Natural killer cell (primary cell): Measurements from ENCODE around the gene RILP. TPM values are rescaled to one million over a fixed set of nuclear protein-coding genes. Genes with fewer than 3 reads are reported as not detected.

Experiments used
- ATAC-seq, 3 donors: fragments of 150-1000 bp in 2 of 3; fragments of 200-7000 bp in 1 of 3; cut with Tn5 transposase; 1 replicate in 1 of 3; 2 replicates in 2 of 3; pipeline ENCODE4 v1.10.0; 2021; ENCODE audit warnings: mild to moderate bottlenecking in 2 of 3, moderate library complexity in 2 of 3
- DNase-seq, 2 donors: peaks; one replicate each; pipeline versions ENCODE4 v3.0.0 to v3.0.0-alpha.2; 2013 to 2021; ENCODE audit warnings: mixed read lengths in 1 of 2
- H3K27ac ChIP-seq: one replicate; pipeline ENCODE4 v1.5.1; 2013; ENCODE audit warnings: mild to moderate bottlenecking, low read length
- H3K27me3 ChIP-seq: one replicate; pipeline ENCODE4 v1.6.1; 2013; ENCODE audit warnings: low read length; ENCODE audit not compliant: control insufficient read depth, insufficient read depth
- H3K36me3 ChIP-seq: one replicate; pipeline ENCODE4 v1.6.1; 2013; ENCODE audit warnings: low read length; ENCODE audit not compliant: control insufficient read depth, insufficient read depth
- H3K4me1 ChIP-seq: one replicate; pipeline ENCODE4 v1.6.1; 2013; ENCODE audit warnings: low read length; ENCODE audit not compliant: control insufficient read depth, insufficient read depth
- H3K4me3 ChIP-seq: one replicate; pipeline ENCODE4 v1.5.1; 2013; ENCODE audit warnings: low read length
- H3K9me3 ChIP-seq: one replicate; pipeline ENCODE4 v1.6.1; 2013; ENCODE audit warnings: low read length; ENCODE audit not compliant: control insufficient read depth, insufficient read depth
- H3K27ac Mint-ChIP-seq, 2 donors: one replicate each; pipeline ENCODE4 v1.8.0; 2022; ENCODE audit warnings: mild to moderate bottlenecking in 2 of 2, mixed read lengths in 2 of 2, moderate library complexity in 1 of 2
- H3K27me3 Mint-ChIP-seq, 2 donors: one replicate each; pipeline ENCODE4 v1.8.0; 2022; ENCODE audit warnings: low read depth in 2 of 2, mixed read lengths in 2 of 2
- H3K36me3 Mint-ChIP-seq: one replicate; pipeline ENCODE4 v1.8.0; 2022; ENCODE audit warnings: mixed read lengths
- H3K4me1 Mint-ChIP-seq, 2 donors: one replicate each; pipeline ENCODE4 v1.8.0; 2022; ENCODE audit warnings: mixed read lengths in 2 of 2
- H3K4me3 Mint-ChIP-seq: one replicate; pipeline ENCODE4 v1.8.0; 2022; ENCODE audit warnings: mild to moderate bottlenecking, moderate library complexity, mixed read lengths
- H3K9me3 Mint-ChIP-seq, 2 donors: one replicate each; pipeline ENCODE4 v1.8.0; 2022; ENCODE audit warnings: mixed read lengths in 2 of 2
- CTCF ChIP-seq: fragments of 200-600 bp; IDR thresholded peaks from one replicate; pipeline ENCODE4 v1.8.0; 2022; ENCODE audit warnings: antibody characterized with exemption
- WGBS: methylation state at CpG from one replicate; pipeline ENCODE4 v1.1.7; 2013; ENCODE audit warnings: missing lambda C conversion rate; ENCODE audit not compliant: insufficient coverage; 5-methylcytosine and 5-hydroxymethylcytosine counted together
- intact Hi-C: fragments of 100-400 bp; cut with micrococcal nuclease; formaldehyde crosslinking; loops from one replicate; pipeline ENCODE4 v1.14.2; 2022
- total RNA-seq, 4 donors: library from RNA; stranded (reverse); fragments of 120-200 nt in 1 of 4; gene quantifications; one replicate each; pipeline versions ENCODE4 v1.2.3 to v1.2.4, GENCODE V29; 2013 to 2022

RILP gene
- total RNA-seq, 3 donors from 2014 or later (not counting 1 experiment from before 2014, with no cell fraction given) = 2.3 to 5.1 (median 4.0) TPM

GRCh38 chr17:1608676-1609075 lies 41.0 kb downstream of the RILP start:
- no peaks in the 10 kb centered on the region for H3K9me3 Mint-ChIP-seq
- H3K27ac ChIP-seq = no peak overlapping the region
- ATAC-seq (no peak), DNase-seq (no peak)
- no peaks in the 10 kb centered on the region for H3K27me3 ChIP-seq
- no peaks in the 10 kb centered on the region for H3K27me3 Mint-ChIP-seq
- H3K27ac Mint-ChIP-seq = peak overlapping the region; percentile 83 to 91
- no peak overlapping the region for H3K4me3 ChIP-seq
- 93% methylated on average over 5 of the region's 7 CpGs for WGBS
- H3K36me3 ChIP-seq = no peaks in the 10 kb centered on the region
- H3K4me1 ChIP-seq = peaks cover 33% of the 10 kb centered on the region
- intact Hi-C loops = no loop called here
- TF ChIP-seq CTCF = no peak
- H3K36me3 Mint-ChIP-seq = no peaks in the 10 kb centered on the region
- H3K4me3 Mint-ChIP-seq = no peak overlapping the region
- no peaks in the 10 kb centered on the region for H3K9me3 ChIP-seq
- H3K4me1 Mint-ChIP-seq = peaks cover 6 to 26% of the 10 kb centered on the region in 2 donors

- Mint-ChIP-seq H3K27ac (peak overlapping the region; percentile 83 to 91), H3K4me3 (peak overlapping the region; percentile 60), H3K4me1 (peaks cover 6 to 26% of the 10 kb centered on the region in 2 donors), H3K36me3 (no peaks in the 10 kb centered on the region), H3K9me3 (no peaks in the 10 kb centered on the region), H3K27me3 (no peaks in the 10 kb centered on the region)
- no peaks in the 10 kb centered on the region for H3K27me3 ChIP-seq
- H3K4me1 ChIP-seq = peaks cover 33% of the 10 kb centered on the region
- no peaks in the 10 kb centered on the region for H3K36me3 ChIP-seq
- DNase-seq (no peak), ATAC-seq (peak in 2 of 3 donors; percentile 14 to 22)
- TF ChIP-seq CTCF = no peak
- no peaks in the 10 kb centered on the region for H3K9me3 ChIP-seq
- intact Hi-C loops = loop anchor here (2.0 kb wide), 1 partner anchor 21 kb away; the partner anchor contains the start of gene SLC43A2
- 51% methylated on average over 5 of the region's 5 CpGs for WGBS
- H3K4me3 ChIP-seq = no peak overlapping the region
- peak overlapping the region; percentile 24 for H3K27ac ChIP-seq
Measured at GRCh38 chr17:1607971-1608320, 41.7 kb downstream of the RILP start.

- no peak overlapping the region for H3K4me3 Mint-ChIP-seq
- Histone ChIP-seq H3K27me3 (no peaks in the 10 kb centered on the region), H3K36me3 (no peaks in the 10 kb centered on the region), H3K27ac (peak overlapping the region; percentile 47), H3K9me3 (no peaks in the 10 kb centered on the region), H3K4me3 (no peak overlapping the region), H3K4me1 (peaks cover 27% of the 10 kb centered on the region)
- no peaks in the 10 kb centered on the region for H3K27me3 Mint-ChIP-seq
- peak overlapping the region; percentile 83 to 91 for H3K27ac Mint-ChIP-seq
- no peak for TF ChIP-seq CTCF
- no peaks in the 10 kb centered on the region for H3K36me3 Mint-ChIP-seq
- DNase-seq = no peak
- no peaks in the 10 kb centered on the region for H3K9me3 Mint-ChIP-seq
- ATAC-seq = no peak
- WGBS = 88% methylated on average over 26 of the region's 26 CpGs
- intact Hi-C loops = loop anchor here (2.0 kb wide), 1 partner anchor 22 kb away; the partner anchor contains the start of gene SLC43A2
- H3K4me1 Mint-ChIP-seq = peaks cover 6 to 26% of the 10 kb centered on the region in 2 donors
Measured at GRCh38 chr17:1606352-1606985, 43.2 kb downstream of the RILP start.
